Neural cell (in vitro differentiated cells): ENCODE data around the gene FAXC. TPM values are rescaled to one million over a fixed set of nuclear protein-coding genes. Genes with fewer than 3 reads are reported as not detected.
A peak's percentile ranks its signal among the peaks of the same experiment; 100 is the strongest.

ENCODE experiments used
- H2AFZ ChIP-seq: fragments of 200-600, 300-800 bp; sonication (generic), shearing (Covaris generic); 2 replicates; pipeline ENCODE4 v1.6.0; 2014; ENCODE audit warnings: low read depth, mild to moderate bottlenecking, antibody characterized with exemption, low read length, moderate library complexity
- H3F3A ChIP-seq: fragments of 200-600 bp; shearing (Covaris generic); 2 replicates; pipeline ENCODE4 v1.6.1; 2016; ENCODE audit warnings: mild to moderate bottlenecking, moderate library complexity, mixed read lengths, antibody characterized with exemption, low read length; ENCODE audit not compliant: insufficient read depth, poor library complexity, severe bottlenecking
- H3K27ac ChIP-seq: fragments of 200-600, 300-800 bp; sonication (generic), shearing (Covaris generic); 2 replicates; pipeline ENCODE4 v1.5.1; 2014; ENCODE audit warnings: mild to moderate bottlenecking, low read length, moderate library complexity
- H3K27me3 ChIP-seq: fragments of 300-800, 200-600 bp; sonication (generic), shearing (Covaris generic); 2 replicates; pipeline ENCODE4 v1.6.0; 2014; ENCODE audit warnings: mild to moderate bottlenecking, low read depth, low read length, moderate library complexity; ENCODE audit not compliant: insufficient read depth
- H3K36me3 ChIP-seq: fragments of 300-800, 200-600 bp; sonication (generic), shearing (Covaris generic); 2 replicates; pipeline ENCODE4 v1.5.1; 2014; ENCODE audit warnings: mild to moderate bottlenecking, antibody characterized with exemption, low read length, moderate library complexity; ENCODE audit not compliant: insufficient read depth
- H3K4me2 ChIP-seq: fragments of 300-800, 200-600 bp; sonication (generic), shearing (Covaris generic); 2 replicates; pipeline ENCODE4 v1.6.0; 2014; ENCODE audit warnings: mild to moderate bottlenecking, low read length
- H3K4me3 ChIP-seq: fragments of 300-800, 200-600 bp; sonication (generic), shearing (Covaris generic); 2 replicates; pipeline ENCODE4 v1.5.1; 2014; ENCODE audit warnings: mild to moderate bottlenecking, low read length, moderate library complexity
- H3K79me2 ChIP-seq: fragments of 200-600 bp; shearing (Covaris generic); replicated peaks from 2 replicates; pipeline ENCODE4 v1.6.0; 2014; ENCODE audit warnings: mild to moderate bottlenecking, low read length, moderate library complexity; ENCODE audit not compliant: insufficient read depth
- H3K9ac ChIP-seq: fragments of 300-800, 200-600 bp; sonication (generic), shearing (Covaris generic); 2 replicates; pipeline ENCODE4 v1.6.1; 2016; ENCODE audit warnings: mild to moderate bottlenecking, low read length, mixed read lengths
- H3K9me2 ChIP-seq: fragments of 200-600 bp; shearing (Covaris generic); 2 replicates; pipeline ENCODE4 v1.6.1; 2016; ENCODE audit warnings: mild to moderate bottlenecking, low read length, mixed read lengths; ENCODE audit not compliant: insufficient read depth
- H3K9me3 ChIP-seq: fragments of 200-600, 300-800 bp; sonication (generic), shearing (Covaris generic); 2 replicates; pipeline ENCODE4 v1.6.1; 2016; ENCODE audit warnings: mild to moderate bottlenecking, mixed run types, low read length, moderate library complexity, mixed read lengths
- H4K20me1 ChIP-seq: fragments of 200-600 bp; shearing (Covaris generic); 2 replicates; pipeline ENCODE4 v1.6.1; 2016; ENCODE audit warnings: mild to moderate bottlenecking, mixed run types; ENCODE audit not compliant: insufficient read depth
- EP300 ChIP-seq: fragments of 450-650 bp; conservative IDR thresholded peaks from 2 replicates; pipeline ENCODE4 v1.6.1; 2014; ENCODE audit warnings: antibody characterized with exemption, mild to moderate bottlenecking, moderate library complexity; ENCODE audit not compliant: poor library complexity, severe bottlenecking
- EZH2 ChIP-seq: fragments of 200-600, 300-800 bp; shearing (Covaris generic), sonication (generic); IDR thresholded peaks from 2 replicates; pipeline ENCODE4 v1.6.1; 2014; ENCODE audit warnings: antibody characterized with exemption, low read length, borderline replicate concordance, mild to moderate bottlenecking; ENCODE audit not compliant: insufficient read depth, poor library complexity, severe bottlenecking
- MXI1 ChIP-seq: fragments of 450-650 bp; conservative IDR thresholded peaks from 2 replicates; pipeline ENCODE4 v1.6.1; 2014; ENCODE audit warnings: antibody characterized with exemption, mild to moderate bottlenecking; ENCODE audit not compliant: poor library complexity, severe bottlenecking
- POLR2AphosphoS5 ChIP-seq: IDR thresholded peaks from 2 replicates; pipeline ENCODE4 v1.6.1; 2012
- RAD21 ChIP-seq: fragments of 450-650 bp; conservative IDR thresholded peaks from 2 replicates; pipeline ENCODE4 v1.6.1; 2014; ENCODE audit warnings: antibody characterized with exemption, mild to moderate bottlenecking, moderate library complexity
- REST ChIP-seq: IDR thresholded peaks from 2 replicates; pipeline ENCODE4 v1.6.1; 2012; ENCODE audit warnings: borderline replicate concordance
- SMC3 ChIP-seq: fragments of 450-650 bp; conservative IDR thresholded peaks from 2 replicates; pipeline ENCODE4 v1.6.1; 2014; ENCODE audit warnings: antibody characterized with exemption, mild to moderate bottlenecking, moderate library complexity; ENCODE audit not compliant: poor library complexity
- TAF1 ChIP-seq: IDR thresholded peaks from 2 replicates; pipeline ENCODE4 v1.6.1; 2012; ENCODE audit warnings: low read depth
- polyA plus RNA-seq: library from polyadenylated mRNA; depleted of rRNA; stranded (reverse); fragments of >200 nt; gene quantifications from 2 replicates; pipeline ENCODE4 v1.2.3, GENCODE V29; 2014

Gene FAXC
- polyA plus RNA-seq, 1 donor from 2014 or later, result 106 TPM

GRCh38 chr6:99393698-99394531 lies 44.4 kb upstream of the FAXC start, which contains the start of gene COQ3:
Gene COQ3, minus strand, starts transcription at chr6:99394195. Its CDS starts 16 bp downstream, at chr6:99394179.
- no peaks in the 10 kb centered on the region for H3K27me3 ChIP-seq
- TF ChIP-seq POLR2AphosphoS5 (peak; percentile 58), REST (no peak), EP300 (peak; percentile 35), SMC3 (peak; percentile 43), TAF1 (no peak), EZH2 (no peak), MXI1 (peak; percentile 60), RAD21 (peak; percentile 33)
- H3F3A ChIP-seq, result peaks cover 7% of the 10 kb centered on the region
- peak within 1 kb of the TSS; percentile 74 for H3K9ac ChIP-seq
- peak within 1 kb of the TSS; percentile 63 for H3K4me2 ChIP-seq
- peak within 1 kb of the TSS; percentile 74 for H3K4me3 ChIP-seq
- no peaks in the 10 kb centered on the region for H3K9me2 ChIP-seq
- peak within 1 kb of the TSS; percentile 74 for H2AFZ ChIP-seq
- H3K36me3 ChIP-seq, result no peaks in the 10 kb centered on the region
- no peaks in the 10 kb centered on the region for H3K9me3 ChIP-seq
- no peaks in the 10 kb centered on the region for H3K79me2 ChIP-seq
- H4K20me1 ChIP-seq, result no peaks in the 10 kb centered on the region
- peak within 1 kb of the TSS; percentile 70 for H3K27ac ChIP-seq

GRCh38 chr6:99393366-99393697 lies 43.9 kb upstream of the FAXC start:
- Histone ChIP-seq H4K20me1 (no peaks in the 10 kb centered on the region), H3F3A (peaks cover 7% of the 10 kb centered on the region), H3K4me3 (peak overlapping the region; percentile 74), H3K36me3 (no peaks in the 10 kb centered on the region), H3K79me2 (no peaks in the 10 kb centered on the region), H3K27ac (peak overlapping the region; percentile 70), H3K9ac (peak overlapping the region; percentile 74), H3K27me3 (no peaks in the 10 kb centered on the region), H2AFZ (peak overlapping the region; percentile 74), H3K9me3 (no peaks in the 10 kb centered on the region), H3K9me2 (no peaks in the 10 kb centered on the region), H3K4me2 (peak overlapping the region; percentile 63)
- no peak for TF ChIP-seq POLR2AphosphoS5
- TF ChIP-seq REST, result no peak
- no peak for TF ChIP-seq TAF1
